ENCODE measurements around the gene GDI2. TPM values are rescaled to one million over a fixed set of nuclear protein-coding genes. Genes with fewer than 3 reads are reported as not detected.

Gene GDI2
- polyA plus RNA-seq, 3 donors = 334 to 363 (median 345) TPM

- DNase-seq (ENCODE audit: low read depth in 3 of 3, low spot score in 2 of 3) = no peak
These were observed 67.0 kb downstream of the GDI2 start for GRCh38 chr10:5746197-5746596.

- DNase-seq (ENCODE audit: low read depth in 3 of 3, low spot score in 2 of 3) = no peak
These were observed 68.4 kb downstream of the GDI2 start for GRCh38 chr10:5744849-5745248.

- DNase-seq (ENCODE audit: low read depth in 3 of 3, low spot score in 2 of 3) = no peak
These were observed 69.5 kb downstream of the GDI2 start for GRCh38 chr10:5743736-5744135.

- DNase-seq (ENCODE audit: low read depth in 3 of 3, low spot score in 2 of 3) = no peak
These were observed 71.1 kb downstream of the GDI2 start for GRCh38 chr10:5742116-5742515.

GRCh38 chr10:5741276-5741675 lies 72.0 kb downstream of the GDI2 start:
- no peak for DNase-seq (ENCODE audit: low read depth in 3 of 3, low spot score in 2 of 3)

GRCh38 chr10:5738427-5738826 lies 74.8 kb downstream of the GDI2 start:
- DNase-seq (ENCODE audit: low read depth in 3 of 3, low spot score in 2 of 3) = no peak

- DNase-seq (ENCODE audit: low read depth in 3 of 3, low spot score in 2 of 3) = no peak
These were observed 75.9 kb downstream of the GDI2 start for GRCh38 chr10:5737352-5737751.

GRCh38 chr10:5736591-5736990 lies 76.6 kb downstream of the GDI2 start:
- DNase-seq (ENCODE audit: low read depth in 3 of 3, low spot score in 2 of 3) = no peak

GRCh38 chr10:5735119-5735518 lies 78.1 kb downstream of the GDI2 start:
- no peak for DNase-seq (ENCODE audit: low read depth in 3 of 3, low spot score in 2 of 3)

- no peak for DNase-seq (ENCODE audit: low read depth in 3 of 3, low spot score in 2 of 3)
These were observed 81.1 kb downstream of the GDI2 start for GRCh38 chr10:5732141-5732540.

GRCh38 chr10:5731559-5731958 lies 81.7 kb downstream of the GDI2 start:
- no peak for DNase-seq (ENCODE audit: low read depth in 3 of 3, low spot score in 2 of 3)

- DNase-seq (ENCODE audit: low read depth in 3 of 3, low spot score in 2 of 3) = no peak
These were observed 82.5 kb downstream of the GDI2 start for GRCh38 chr10:5730766-5731165.

- no peak for DNase-seq (ENCODE audit: low read depth in 3 of 3, low spot score in 2 of 3)
These were observed 89.5 kb downstream of the GDI2 start for GRCh38 chr10:5723692-5724091.

- DNase-seq (ENCODE audit: low read depth in 3 of 3, low spot score in 2 of 3) = no peak
These were observed 93.1 kb downstream of the GDI2 start for GRCh38 chr10:5720182-5720581.

- no peak for DNase-seq (ENCODE audit: low read depth in 3 of 3, low spot score in 2 of 3)
These were observed 93.7 kb downstream of the GDI2 start for GRCh38 chr10:5719546-5719945.

Other genes with a start within 250 kb of the GDI2 start
- gene ASB13, start 146.8 kb downstream of the GDI2 start, polyA plus RNA-seq (ENCODE audit: insufficient read length in 3 of 3) = 10 to 100 TPM; 21.9 to 24.3 (median 22.4) TPM
- 10 to 100 TPM; 30.8 to 36.0 (median 33.7) TPM for gene TASOR2, start 128.6 kb downstream of the GDI2 start, polyA plus RNA-seq (ENCODE audit: insufficient read length in 3 of 3)
- 10 to 100 TPM; 10.3 to 11.9 (median 11.7) TPM for gene ANKRD16, start 76.5 kb upstream of the GDI2 start, polyA plus RNA-seq (ENCODE audit: insufficient read length in 3 of 3)
- gene FBH1, start 76.8 kb upstream of the GDI2 start, polyA plus RNA-seq (ENCODE audit: insufficient read length in 3 of 3) = 10 to 100 TPM; 68.7 to 72.9 (median 69.4) TPM
- gene IL15RA, start 164.1 kb upstream of the GDI2 start, polyA plus RNA-seq (ENCODE audit: insufficient read length in 3 of 3) = 1 to 10 TPM; 1.2 to 2.0 (median 1.8) TPM
- gene IL2RA, start 248.9 kb upstream of the GDI2 start, polyA plus RNA-seq (ENCODE audit: insufficient read length in 3 of 3) = under 1 TPM in 1 of 3 donors, not detected in 2; 0.17 TPM

Measured in right renal cortex interstitium (tissue), 3 donors.